GM13977 (cell line): ENCODE data around the gene PRKCE.

ENCODE experiments used
- DNase-seq: peaks from one replicate; pipeline ENCODE4 v3.0.0; 2012; ENCODE audit warnings: low spot score
- in situ Hi-C: fragments of 300-500 bp; cut with MboI; formaldehyde crosslinking; loops from one replicate; pipeline ENCODE4 v1.12.0; 2022; ENCODE audit warnings: low sequenced_read_pairs, low pct_unique_long_range_greater_than_20kb, mixed read lengths, inconsistent platforms; ENCODE audit not compliant: unreplicated experiment
- TF ChIP-seq, protein P1 (sequence below): IDR thresholded peaks from 2 replicates; pipeline ENCODE4 v1.5.1; 2012; ENCODE audit warnings: mild to moderate bottlenecking, control low read depth; ENCODE audit not compliant: insufficient read depth; ENCODE audit errors: extremely low read depth, missing control alignments

PRKCE gene

DNA sequence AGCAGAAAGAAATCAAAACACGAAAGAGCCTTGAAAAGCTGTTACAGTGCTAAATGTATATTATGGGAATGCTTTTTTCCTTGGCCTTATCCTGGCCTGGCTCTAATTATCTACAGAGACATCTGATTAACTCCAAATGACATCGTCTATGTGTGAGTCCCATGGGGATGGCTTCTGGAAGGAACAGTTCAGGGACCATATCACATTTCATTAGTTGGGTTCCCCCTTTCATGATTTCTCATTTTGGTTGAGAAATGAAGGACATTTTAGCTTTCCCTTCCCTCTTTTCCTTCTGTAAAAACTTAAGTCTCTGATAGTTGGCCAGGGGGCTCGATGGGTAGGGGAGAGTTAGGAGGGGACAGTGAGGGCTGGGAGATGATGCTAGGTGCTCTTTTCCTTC, 116.7 kb downstream of the PRKCE start:
- TF ChIP-seq, protein P1, sequence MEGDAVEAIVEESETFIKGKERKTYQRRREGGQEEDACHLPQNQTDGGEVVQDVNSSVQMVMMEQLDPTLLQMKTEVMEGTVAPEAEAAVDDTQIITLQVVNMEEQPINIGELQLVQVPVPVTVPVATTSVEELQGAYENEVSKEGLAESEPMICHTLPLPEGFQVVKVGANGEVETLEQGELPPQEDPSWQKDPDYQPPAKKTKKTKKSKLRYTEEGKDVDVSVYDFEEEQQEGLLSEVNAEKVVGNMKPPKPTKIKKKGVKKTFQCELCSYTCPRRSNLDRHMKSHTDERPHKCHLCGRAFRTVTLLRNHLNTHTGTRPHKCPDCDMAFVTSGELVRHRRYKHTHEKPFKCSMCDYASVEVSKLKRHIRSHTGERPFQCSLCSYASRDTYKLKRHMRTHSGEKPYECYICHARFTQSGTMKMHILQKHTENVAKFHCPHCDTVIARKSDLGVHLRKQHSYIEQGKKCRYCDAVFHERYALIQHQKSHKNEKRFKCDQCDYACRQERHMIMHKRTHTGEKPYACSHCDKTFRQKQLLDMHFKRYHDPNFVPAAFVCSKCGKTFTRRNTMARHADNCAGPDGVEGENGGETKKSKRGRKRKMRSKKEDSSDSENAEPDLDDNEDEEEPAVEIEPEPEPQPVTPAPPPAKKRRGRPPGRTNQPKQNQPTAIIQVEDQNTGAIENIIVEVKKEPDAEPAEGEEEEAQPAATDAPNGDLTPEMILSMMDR, result no peak
- DNase-seq, result no peak
- in situ Hi-C loops, result no loop called here

DNA sequence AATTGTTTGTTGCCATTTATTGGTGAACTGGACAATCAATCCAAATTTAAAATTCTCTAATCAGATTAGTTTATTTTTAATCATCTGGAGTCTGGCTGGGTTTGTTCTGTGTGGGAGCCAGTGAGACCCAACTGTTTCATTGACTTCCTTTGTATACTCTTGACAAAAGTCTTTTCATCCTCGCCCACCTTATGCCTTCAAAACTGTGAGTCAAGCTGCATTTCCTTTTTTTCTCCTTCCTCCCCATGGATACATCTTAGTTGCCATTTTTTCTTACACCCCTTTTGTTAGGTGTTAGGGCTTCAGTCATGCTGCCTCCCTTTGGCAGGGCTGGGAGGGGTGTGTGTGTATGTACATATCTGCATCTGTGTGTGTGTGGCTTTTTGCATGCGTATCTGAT, 117.6 kb downstream of the PRKCE start:
- in situ Hi-C loops, result no loop called here
- TF ChIP-seq, protein P1, result no peak
- DNase-seq, result no peak

DNA sequence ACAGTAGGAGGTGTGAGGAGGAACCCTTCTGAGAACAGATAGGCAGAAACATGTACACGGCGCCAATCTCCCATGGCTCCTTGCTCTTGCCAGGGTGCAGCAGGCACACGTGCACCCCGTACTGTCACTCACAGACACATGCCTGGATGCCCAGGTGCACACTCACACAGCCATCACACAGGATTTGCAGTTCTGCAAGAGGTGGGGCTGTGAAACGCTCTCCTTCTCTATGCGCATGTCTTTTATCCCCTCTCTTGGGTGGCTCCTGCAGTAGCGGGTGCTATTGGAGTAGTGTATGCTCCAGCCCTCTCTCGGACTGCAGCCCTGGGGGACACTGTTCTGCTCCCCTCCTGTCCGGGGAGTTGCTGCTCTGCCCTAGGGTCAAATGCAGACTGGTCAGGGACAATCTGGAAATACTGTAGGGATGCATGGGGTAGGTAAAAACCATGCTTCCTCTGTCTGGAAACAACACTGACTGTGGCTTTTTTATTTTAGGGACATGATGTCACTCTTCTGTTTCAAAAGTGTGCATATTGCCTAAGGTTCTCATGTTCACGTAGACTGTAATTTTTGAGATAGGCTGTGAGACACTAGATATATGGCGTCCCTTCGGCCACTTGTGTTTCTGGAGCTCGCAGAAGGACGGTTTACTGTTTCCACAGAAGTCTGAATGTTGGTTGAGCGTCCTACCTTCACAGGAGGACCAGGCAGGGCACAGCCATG, 118.5 kb downstream of the PRKCE start:
- in situ Hi-C loops, result no loop called here
- DNase-seq, result peak; percentile 26
- TF ChIP-seq, protein P1, result no peak

DNA sequence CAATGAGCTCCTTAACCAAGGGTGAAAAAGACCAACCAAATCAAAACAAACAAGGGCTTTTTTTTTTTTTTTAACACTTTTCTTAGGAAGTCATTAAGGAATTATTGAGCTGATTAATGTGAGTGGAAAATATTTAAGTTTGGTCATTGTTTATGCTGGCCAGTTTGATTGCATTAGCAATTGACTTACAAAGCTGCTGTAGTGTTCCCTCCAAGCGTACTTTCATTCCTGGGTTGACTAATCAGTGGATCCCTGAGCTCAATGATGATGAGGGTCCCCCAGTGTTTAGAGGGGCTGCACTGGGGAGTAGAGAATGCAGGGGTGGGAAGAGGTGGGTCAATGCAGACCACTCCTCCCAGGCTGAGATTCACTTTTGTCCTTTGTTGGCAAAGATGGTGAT, 119.3 kb downstream of the PRKCE start:
- DNase-seq, result no peak
- in situ Hi-C loops, result no loop called here
- TF ChIP-seq, protein P1, result no peak

DNA sequence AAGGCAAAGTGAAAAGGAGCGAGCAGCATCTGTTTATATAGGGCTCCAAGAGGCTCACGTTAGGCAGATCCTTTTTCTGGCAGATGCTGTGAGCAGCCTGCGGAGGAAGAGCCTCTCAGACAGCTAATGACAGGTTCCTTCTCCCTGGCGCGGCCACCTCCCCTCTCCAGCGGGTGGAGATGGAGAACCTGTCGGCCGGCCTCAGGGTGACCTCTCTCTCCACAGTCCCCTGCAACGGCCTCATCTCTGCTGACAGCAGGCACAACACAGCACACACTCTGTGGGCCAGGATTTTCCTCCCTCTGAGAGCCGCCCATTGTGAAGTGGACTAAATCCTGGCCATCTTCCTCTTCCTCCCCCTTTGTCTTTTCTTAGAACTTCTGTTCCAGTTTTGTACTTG, 119.8 kb downstream of the PRKCE start:
- TF ChIP-seq, protein P1, result no peak
- in situ Hi-C loops, result no loop called here
- no peak for DNase-seq

DNA sequence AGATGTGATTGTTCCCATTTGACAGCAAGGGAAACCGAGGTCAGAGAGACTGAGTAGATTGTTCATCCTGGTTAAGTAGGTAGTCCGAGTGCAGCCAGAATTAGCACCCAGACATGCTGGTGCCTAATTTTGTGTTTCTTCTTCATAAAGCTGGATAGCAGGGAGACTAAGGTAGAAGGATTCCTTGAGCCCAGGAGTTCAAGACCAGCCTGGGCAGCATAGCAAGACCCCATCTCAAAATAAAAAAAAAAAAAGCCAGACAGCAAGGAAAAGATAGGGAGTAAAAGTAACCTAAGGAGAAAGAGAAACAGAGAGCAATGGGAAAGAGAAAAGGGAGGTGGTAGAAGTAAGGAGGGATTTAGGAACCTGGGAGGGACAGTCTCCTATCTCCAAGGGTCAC, 120.6 kb downstream of the PRKCE start:
- in situ Hi-C loops, result no loop called here
- no peak for DNase-seq
- TF ChIP-seq, protein P1, result no peak

DNA sequence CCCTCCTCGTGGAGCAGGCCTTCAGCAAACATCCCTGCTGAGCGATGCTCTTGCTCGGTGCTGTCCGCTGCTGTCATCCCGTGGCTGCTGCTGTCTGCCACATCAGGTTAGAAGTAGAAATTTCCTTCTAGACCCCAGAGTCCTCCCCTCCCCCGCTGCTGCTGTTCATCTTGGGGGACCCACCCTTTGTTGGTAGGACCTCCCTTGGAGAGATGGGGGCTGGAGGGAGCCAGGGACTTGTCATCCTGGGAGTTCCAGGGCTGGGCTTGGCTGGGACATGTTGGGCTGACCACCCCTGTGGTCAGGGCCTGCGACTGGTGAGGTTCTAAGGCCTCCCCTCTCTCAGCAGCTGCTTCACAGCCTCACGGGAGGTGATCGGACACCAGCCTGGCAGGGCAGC, 122.4 kb downstream of the PRKCE start:
- TF ChIP-seq, protein P1, result no peak
- in situ Hi-C loops, result no loop called here

More for the DNA sequence above, 122.4 kb downstream of the PRKCE start:
- no peak for DNase-seq
